NB4 (cell line): ENCODE results near the gene ATP2B3.
A peak's percentile ranks its signal among the peaks of the same experiment; 100 is the strongest.
"Not testable (repeated sequence)": the region's sequence is repeated elsewhere in the genome, so short reads cannot be mapped to it uniquely, and the experiment has no call there.

ENCODE experiments used
- DNase-seq: peaks from one replicate; pipeline ENCODE4 v3.0.0; 2010; ENCODE audit warnings: low read depth
- H3K4me3 ChIP-seq: one replicate; pipeline ENCODE4 v1.5.1; 2011; ENCODE audit warnings: mild to moderate bottlenecking, low read depth, low read length, moderate library complexity
- CTCF ChIP-seq: IDR thresholded peaks from one replicate; pipeline ENCODE4 v1.5.1; 2012; ENCODE audit warnings: low read depth, low read length
- MAX ChIP-seq: IDR thresholded peaks from 2 replicates; pipeline ENCODE4 v1.6.1; 2011; ENCODE audit warnings: low read depth, low read length
- MYC ChIP-seq: IDR thresholded peaks from 2 replicates; pipeline ENCODE4 v1.6.1; 2011; ENCODE audit warnings: low read depth, low read length
- POLR2A ChIP-seq: IDR thresholded peaks from 2 replicates; pipeline ENCODE4 v1.6.1; 2011; ENCODE audit warnings: mild to moderate bottlenecking; ENCODE audit not compliant: insufficient read length; ENCODE audit errors: extremely low read depth

ATP2B3 gene

GRCh38 chrX:153600032-153600373 is 82.6 kb downstream of the ATP2B3 start:
- TF ChIP-seq CTCF: no peak
- no peak for TF ChIP-seq MAX
- 0 out of 2 replicates have a peak, but pooled peaks have one; percentile 8 for TF ChIP-seq MYC
- peak; percentile 43 for DNase-seq
- peak overlapping the region; percentile 71 for H3K4me3 ChIP-seq

- H3K4me3 ChIP-seq: no peak overlapping the region
- TF ChIP-seq MAX (no peak), CTCF (no peak), POLR2A (no peak), MYC (no peak)
- DNase-seq: no peak
Measured at GRCh38 chrX:153600921-153601320, 83.5 kb downstream of the ATP2B3 start.

DNA sequence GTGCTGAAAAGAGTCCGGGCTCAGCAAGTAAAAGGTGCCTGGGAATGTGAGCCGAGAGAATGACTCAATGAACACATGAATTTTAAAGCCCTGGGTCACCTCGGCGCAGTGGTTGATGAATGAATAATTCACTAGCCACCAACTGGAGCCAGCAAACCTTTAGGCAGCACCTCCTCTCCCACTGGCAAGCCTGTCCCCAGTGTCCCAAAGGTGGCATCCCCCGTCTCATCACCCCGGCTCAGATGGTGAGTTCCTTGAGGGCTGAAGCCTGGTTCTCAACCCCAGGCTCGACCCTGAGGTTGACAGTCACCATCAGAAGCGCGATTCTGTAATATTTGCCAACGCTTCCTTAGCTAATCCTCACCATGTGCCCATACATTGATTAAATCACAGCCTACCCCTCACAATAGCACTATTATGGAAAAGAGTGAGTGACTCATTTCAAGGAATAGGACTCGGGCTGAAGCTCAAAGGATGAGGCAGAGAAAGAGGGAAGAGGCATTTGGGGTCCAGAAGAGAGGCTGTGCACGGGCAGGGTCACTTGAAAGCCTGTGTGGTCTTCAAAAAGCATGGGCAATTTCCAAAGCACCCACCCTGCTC is 84.2 kb downstream of the ATP2B3 start:
- TF ChIP-seq MAX (no peak), MYC (no peak), CTCF (no peak), POLR2A (no peak)
- DNase-seq: no peak
- H3K4me3 ChIP-seq: no peak overlapping the region

DNA sequence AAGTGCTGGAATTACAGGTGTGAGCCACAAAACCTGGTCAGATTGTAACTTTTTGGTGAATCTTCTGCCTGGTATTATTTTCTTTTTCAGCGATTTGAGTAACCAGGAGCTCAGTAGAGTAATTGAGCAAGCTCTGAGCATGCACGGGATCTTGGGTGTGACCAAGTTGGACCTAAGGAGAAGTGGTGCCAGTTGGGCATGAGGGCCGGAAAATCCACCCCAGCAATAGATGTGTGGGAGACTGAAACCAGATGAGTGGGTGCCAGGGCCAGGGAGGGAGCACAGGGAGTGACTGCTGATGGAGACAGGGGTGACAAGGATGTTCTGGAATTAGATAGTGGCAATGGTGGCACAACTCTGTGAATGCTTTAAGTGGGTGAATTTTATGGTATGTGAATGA is 85.2 kb downstream of the ATP2B3 start:
- TF ChIP-seq CTCF: no peak
- TF ChIP-seq POLR2A: no peak
- TF ChIP-seq MAX: no peak
- TF ChIP-seq MYC: no peak
- no peak for DNase-seq
- H3K4me3 ChIP-seq: no peak overlapping the region

- DNase-seq: no peak
- H3K4me3 ChIP-seq: no peak overlapping the region
- TF ChIP-seq MYC (no peak), POLR2A (no peak), CTCF (no peak), MAX (no peak)
Measured at GRCh38 chrX:153603131-153603656, 85.8 kb downstream of the ATP2B3 start.

GRCh38 chrX:153604666-153605380 is 87.4 kb downstream of the ATP2B3 start:
- H3K4me3 ChIP-seq: not testable (repeated sequence)
- peak; percentile 16 for DNase-seq
